ENCODE results near the gene FBXW11. TPM values are rescaled to one million over a fixed set of nuclear protein-coding genes. Genes with fewer than 3 reads are reported as not detected.

The FBXW11 gene
- total and polyA plus RNA-seq, 2 of the 13 experiments (the other 11 are each of a cell fraction or from before 2014, with no cell fraction given) = 31.7 to 53.6 TPM

DNA sequence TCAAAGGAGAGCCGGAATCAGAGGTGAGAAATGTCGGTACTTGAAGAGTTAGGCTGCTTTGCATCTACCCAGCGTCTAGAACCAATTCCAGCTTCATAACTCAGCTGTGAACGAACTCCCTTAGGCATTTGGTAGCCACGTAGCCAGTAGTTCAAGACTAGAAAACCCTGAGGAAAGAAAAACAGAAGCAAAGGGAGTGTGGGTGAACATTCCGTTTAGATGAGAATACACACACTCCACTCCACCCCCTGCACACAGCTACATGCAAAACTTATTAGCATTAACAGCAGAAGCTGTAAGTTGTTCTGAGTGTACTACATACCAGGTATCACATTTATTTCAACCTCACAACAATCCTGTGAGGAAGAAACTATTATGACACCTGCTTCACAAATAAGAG is 142.5 kb downstream of the FBXW11 start:
- 0 out of 2 replicates have a peak, but pooled peaks cover 4% of the 10 kb centered on the region for H3K4me1 ChIP-seq (ENCODE audit: insufficient read depth, low read length)
- no peaks in the 10 kb centered on the region for H3K27me3 ChIP-seq (ENCODE audit: control insufficient read depth in 1 of 2, insufficient read depth in 2 of 2, low read length in 2 of 2)
- H3K36me3 ChIP-seq (replicated peaks in 1 of 2; ENCODE audit: control insufficient read depth in 1 of 2, insufficient read depth in 2 of 2, low read length in 2 of 2) = peaks cover 7 to 45% of the 10 kb centered on the region in 2 experiments
- 99% methylated on average over 6 of the region's 6 CpGs for WGBS (ENCODE audit: low lambda C conversion rate)
- no peaks in the 10 kb centered on the region for H3K9me3 ChIP-seq (ENCODE audit: low read length)
- ChIA-PET POLR2A (no interaction called here), CTCF (ENCODE audit: low intra/inter-chr PET ratio, low total read pairs) (no interaction called here)
- H3K79me2 ChIP-seq (ENCODE audit: insufficient read depth, low read length) = no peaks in the 10 kb centered on the region
- DNase-seq (ENCODE audit: low spot score) (no peak), FAIRE-seq (no peak), ATAC-seq (no peak)
- intact Hi-C loops (cut with micrococcal nuclease; ENCODE audit: unreplicated experiment) = no loop called here
- in situ Hi-C loops (cut with HindIII; ENCODE audit: extremely low pct_ligation_motif_present, low pct_unique_long_range_greater_than_20kb) = no loop called here
- no peak overlapping the region for H3K4me3 ChIP-seq (replicated peaks in 1 of 3; ENCODE audit: insufficient read depth in 1 of 3, low read depth in 2 of 3, low read length in 3 of 3)
- H3K9ac ChIP-seq (ENCODE audit: insufficient read depth, low read depth, low read length) = no peak overlapping the region
- no peak overlapping the region for H3K27ac ChIP-seq (ENCODE audit: extremely low read length, insufficient read depth, low read length)
- no TSS peak for BruUV-seq (replicated peaks)
- H3K4me2 ChIP-seq (ENCODE audit: low read depth, low read length) = no peak overlapping the region
- TF ChIP-seq ZNF12 (CRISPR knock-in tag; IDR thresholded peaks at IDR 0.05) (no peak), ADNP (CRISPR knock-in tag; IDR thresholded peaks at IDR 0.05) (no peak), ZNF850 (CRISPR knock-in tag; conservative IDR thresholded peaks at IDR 0.05) (no peak), E2F2 (CRISPR knock-in tag; IDR thresholded peaks at IDR 0.05; ENCODE audit: borderline replicate concordance) (no peak), ZNF800 (CRISPR knock-in tag; IDR thresholded peaks at IDR 0.05) (no peak), ZKSCAN8 (CRISPR knock-in tag; IDR thresholded peaks at IDR 0.05; ENCODE audit: borderline replicate concordance) (no peak)
- TF ChIP-seq, protein P1, sequence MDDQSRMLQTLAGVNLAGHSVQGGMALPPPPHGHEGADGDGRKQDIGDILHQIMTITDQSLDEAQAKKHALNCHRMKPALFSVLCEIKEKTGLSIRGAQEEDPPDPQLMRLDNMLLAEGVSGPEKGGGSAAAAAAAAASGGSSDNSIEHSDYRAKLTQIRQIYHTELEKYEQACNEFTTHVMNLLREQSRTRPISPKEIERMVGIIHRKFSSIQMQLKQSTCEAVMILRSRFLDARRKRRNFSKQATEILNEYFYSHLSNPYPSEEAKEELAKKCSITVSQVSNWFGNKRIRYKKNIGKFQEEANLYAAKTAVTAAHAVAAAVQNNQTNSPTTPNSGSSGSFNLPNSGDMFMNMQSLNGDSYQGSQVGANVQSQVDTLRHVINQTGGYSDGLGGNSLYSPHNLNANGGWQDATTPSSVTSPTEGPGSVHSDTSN (CRISPR knock-in tag; IDR thresholded peaks at IDR 0.05; ENCODE audit: borderline replicate concordance) = no peak
- H4K20me1 ChIP-seq (ENCODE audit: insufficient read depth, low read length) = 0 out of 2 replicates have a peak, but pooled peaks cover 2% of the 10 kb centered on the region
- H2AFZ ChIP-seq (ENCODE audit: low read length) = no peak overlapping the region

Measured in HepG2 (cell line).